MM.1S (cell line): Measurements from ENCODE around the gene HCRTR1.

Experiments used
- CTCF ChIP-seq: fragments of 300-600 bp; sonication (generic); IDR thresholded peaks from 2 replicates; pipeline ENCODE4 v1.5.1; 2016; ENCODE audit warnings: antibody characterized with exemption, low read length, mixed read lengths
- EZH2 ChIP-seq: fragments of 300-600 bp; sonication (generic); optimal IDR thresholded peaks from 2 replicates; pipeline ENCODE3; 2017; ENCODE audit warnings: low read depth, mild to moderate bottlenecking, antibody characterized with exemption, low read length, mixed read lengths
- EZH2phosphoT487 ChIP-seq: fragments of 300-600 bp; sonication (generic); IDR thresholded peaks from 2 replicates; pipeline ENCODE4 v1.6.1; 2018; ENCODE audit warnings: antibody characterized with exemption, low read length

- TF ChIP-seq EZH2 (no peak), CTCF (no peak), EZH2phosphoT487 (no peak)
Measured at GRCh38 chr1:31639543-31639942, 22.1 kb downstream of the HCRTR1 start.
